ENCODE data around the gene ALDH3B1.

Gene ALDH3B1

DNA sequence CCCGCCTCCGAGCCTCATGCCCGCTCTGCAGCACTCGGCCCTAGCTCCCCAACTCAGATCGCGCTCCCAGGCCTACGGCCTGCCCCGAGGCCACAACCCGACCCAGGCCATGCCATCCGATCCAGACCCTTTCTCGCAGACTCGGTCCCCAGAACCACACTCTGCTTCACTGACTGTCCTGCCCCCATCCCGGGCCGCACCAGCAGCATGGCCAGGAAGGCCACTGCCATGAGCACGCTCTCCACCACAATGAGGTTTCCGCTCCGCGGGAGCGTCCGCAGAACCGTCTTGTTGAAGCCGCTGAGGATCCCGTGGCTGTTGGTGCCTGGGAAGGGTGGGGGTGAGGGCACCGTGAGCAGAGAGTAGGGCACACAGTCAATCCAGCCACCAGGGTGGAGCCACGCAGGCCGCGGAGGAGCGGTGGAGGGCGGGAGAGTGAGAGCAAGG is 12.6 kb upstream of the ALDH3B1 start:
- no peak; the same call in 2 of the 3 replicates for ATAC-seq
- TF ChIP-seq PPARA (CRISPR knock-in tag; IDR thresholded peaks at IDR 0.05; ENCODE audit: borderline replicate concordance): no peak
- no peak for TF ChIP-seq ZFP3 (CRISPR knock-in tag; IDR thresholded peaks at IDR 0.05)
- no peak for TF ChIP-seq ZNF8 (CRISPR knock-in tag; IDR thresholded peaks at IDR 0.05)
- no peak for TF ChIP-seq TOX (CRISPR knock-in tag; IDR thresholded peaks at IDR 0.05; ENCODE audit: borderline replicate concordance)
- TF ChIP-seq ESRRG (CRISPR knock-in tag; IDR thresholded peaks at IDR 0.05): no peak
- TF ChIP-seq, protein P1, sequence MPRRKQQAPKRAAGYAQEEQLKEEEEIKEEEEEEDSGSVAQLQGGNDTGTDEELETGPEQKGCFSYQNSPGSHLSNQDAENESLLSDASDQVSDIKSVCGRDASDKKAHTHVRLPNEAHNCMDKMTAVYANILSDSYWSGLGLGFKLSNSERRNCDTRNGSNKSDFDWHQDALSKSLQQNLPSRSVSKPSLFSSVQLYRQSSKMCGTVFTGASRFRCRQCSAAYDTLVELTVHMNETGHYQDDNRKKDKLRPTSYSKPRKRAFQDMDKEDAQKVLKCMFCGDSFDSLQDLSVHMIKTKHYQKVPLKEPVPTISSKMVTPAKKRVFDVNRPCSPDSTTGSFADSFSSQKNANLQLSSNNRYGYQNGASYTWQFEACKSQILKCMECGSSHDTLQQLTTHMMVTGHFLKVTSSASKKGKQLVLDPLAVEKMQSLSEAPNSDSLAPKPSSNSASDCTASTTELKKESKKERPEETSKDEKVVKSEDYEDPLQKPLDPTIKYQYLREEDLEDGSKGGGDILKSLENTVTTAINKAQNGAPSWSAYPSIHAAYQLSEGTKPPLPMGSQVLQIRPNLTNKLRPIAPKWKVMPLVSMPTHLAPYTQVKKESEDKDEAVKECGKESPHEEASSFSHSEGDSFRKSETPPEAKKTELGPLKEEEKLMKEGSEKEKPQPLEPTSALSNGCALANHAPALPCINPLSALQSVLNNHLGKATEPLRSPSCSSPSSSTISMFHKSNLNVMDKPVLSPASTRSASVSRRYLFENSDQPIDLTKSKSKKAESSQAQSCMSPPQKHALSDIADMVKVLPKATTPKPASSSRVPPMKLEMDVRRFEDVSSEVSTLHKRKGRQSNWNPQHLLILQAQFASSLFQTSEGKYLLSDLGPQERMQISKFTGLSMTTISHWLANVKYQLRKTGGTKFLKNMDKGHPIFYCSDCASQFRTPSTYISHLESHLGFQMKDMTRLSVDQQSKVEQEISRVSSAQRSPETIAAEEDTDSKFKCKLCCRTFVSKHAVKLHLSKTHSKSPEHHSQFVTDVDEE (CRISPR knock-in tag; IDR thresholded peaks at IDR 0.05): no peak
- no peak for TF ChIP-seq ZFP30 (CRISPR knock-in tag; IDR thresholded peaks at IDR 0.05)
- TF ChIP-seq ARNTL (CRISPR knock-in tag; IDR thresholded peaks at IDR 0.05; ENCODE audit: borderline replicate concordance, low read depth): no peak
- TF ChIP-seq ZNF70 (CRISPR knock-in tag; IDR thresholded peaks at IDR 0.05): no peak
- TF ChIP-seq, protein P2, sequence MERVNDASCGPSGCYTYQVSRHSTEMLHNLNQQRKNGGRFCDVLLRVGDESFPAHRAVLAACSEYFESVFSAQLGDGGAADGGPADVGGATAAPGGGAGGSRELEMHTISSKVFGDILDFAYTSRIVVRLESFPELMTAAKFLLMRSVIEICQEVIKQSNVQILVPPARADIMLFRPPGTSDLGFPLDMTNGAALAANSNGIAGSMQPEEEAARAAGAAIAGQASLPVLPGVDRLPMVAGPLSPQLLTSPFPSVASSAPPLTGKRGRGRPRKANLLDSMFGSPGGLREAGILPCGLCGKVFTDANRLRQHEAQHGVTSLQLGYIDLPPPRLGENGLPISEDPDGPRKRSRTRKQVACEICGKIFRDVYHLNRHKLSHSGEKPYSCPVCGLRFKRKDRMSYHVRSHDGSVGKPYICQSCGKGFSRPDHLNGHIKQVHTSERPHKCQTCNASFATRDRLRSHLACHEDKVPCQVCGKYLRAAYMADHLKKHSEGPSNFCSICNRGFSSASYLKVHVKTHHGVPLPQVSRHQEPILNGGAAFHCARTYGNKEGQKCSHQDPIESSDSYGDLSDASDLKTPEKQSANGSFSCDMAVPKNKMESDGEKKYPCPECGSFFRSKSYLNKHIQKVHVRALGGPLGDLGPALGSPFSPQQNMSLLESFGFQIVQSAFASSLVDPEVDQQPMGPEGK (CRISPR knock-in tag; IDR thresholded peaks at IDR 0.05; ENCODE audit: borderline replicate concordance): no peak
- TF ChIP-seq, protein P3, sequence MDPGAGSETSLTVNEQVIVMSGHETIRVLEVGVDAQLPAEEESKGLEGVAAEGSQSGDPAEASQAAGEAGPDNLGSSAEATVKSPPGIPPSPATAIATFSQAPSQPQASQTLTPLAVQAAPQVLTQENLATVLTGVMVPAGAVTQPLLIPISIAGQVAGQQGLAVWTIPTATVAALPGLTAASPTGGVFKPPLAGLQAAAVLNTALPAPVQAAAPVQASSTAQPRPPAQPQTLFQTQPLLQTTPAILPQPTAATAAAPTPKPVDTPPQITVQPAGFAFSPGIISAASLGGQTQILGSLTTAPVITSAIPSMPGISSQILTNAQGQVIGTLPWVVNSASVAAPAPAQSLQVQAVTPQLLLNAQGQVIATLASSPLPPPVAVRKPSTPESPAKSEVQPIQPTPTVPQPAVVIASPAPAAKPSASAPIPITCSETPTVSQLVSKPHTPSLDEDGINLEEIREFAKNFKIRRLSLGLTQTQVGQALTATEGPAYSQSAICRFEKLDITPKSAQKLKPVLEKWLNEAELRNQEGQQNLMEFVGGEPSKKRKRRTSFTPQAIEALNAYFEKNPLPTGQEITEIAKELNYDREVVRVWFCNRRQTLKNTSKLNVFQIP (CRISPR knock-in tag; IDR thresholded peaks at IDR 0.05; ENCODE audit: borderline replicate concordance, low read depth): no peak
- TF ChIP-seq GLIS3 (CRISPR knock-in tag; IDR thresholded peaks at IDR 0.05): no peak

DNA sequence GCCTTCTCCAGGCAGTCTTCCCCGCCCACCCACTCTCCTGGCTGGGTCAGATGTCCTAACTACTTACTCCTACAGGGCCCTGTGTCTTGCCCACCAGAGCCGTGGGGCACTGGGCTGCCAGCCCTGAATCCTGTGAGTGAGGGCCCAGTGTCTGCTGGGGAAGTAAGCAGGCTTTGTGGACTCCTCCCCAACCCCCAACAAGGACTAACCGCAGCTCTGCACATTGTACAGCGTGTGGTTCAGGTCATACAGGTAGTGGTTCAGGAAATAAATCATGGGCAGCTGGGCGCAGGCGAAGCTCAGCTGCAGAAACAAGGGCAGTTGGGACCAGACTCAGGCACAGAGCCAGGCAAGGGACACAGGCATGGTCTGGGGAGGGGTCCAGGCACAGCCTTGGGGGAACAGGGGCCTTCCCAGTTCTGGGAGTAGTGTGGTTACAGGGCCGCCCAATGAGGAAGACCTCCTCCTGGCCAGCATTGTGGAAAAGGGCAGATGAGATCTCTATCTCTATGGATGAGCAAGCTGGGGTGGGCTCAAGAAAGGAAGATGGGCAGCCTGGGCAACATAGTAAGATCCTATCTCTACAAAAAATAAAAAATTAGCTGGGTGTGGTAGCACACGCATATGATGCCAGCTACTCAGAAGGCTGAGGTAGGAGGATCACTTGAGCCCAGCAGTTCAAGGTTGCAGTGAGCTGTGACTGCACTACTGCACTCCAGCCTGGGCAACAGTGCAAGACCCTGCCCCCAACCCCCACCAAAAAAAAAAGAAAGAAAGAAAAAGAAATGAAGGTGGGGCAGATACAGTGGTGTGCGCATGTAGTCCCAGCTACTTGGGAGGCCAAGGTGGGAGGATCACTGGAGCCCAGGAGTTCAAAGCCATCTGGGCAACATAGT is 11.7 kb upstream of the ALDH3B1 start:
- ATAC-seq: no peak
- TF ChIP-seq TOX (CRISPR knock-in tag; IDR thresholded peaks at IDR 0.05; ENCODE audit: borderline replicate concordance) (no peak), ZNF70 (CRISPR knock-in tag; IDR thresholded peaks at IDR 0.05) (no peak), PPARA (CRISPR knock-in tag; IDR thresholded peaks at IDR 0.05; ENCODE audit: borderline replicate concordance) (no peak), BACH2 (CRISPR knock-in tag; IDR thresholded peaks at IDR 0.05; ENCODE audit: borderline replicate concordance) (no peak), SNAI2 (CRISPR knock-in tag; IDR thresholded peaks at IDR 0.05) (no peak), GLIS3 (CRISPR knock-in tag; IDR thresholded peaks at IDR 0.05) (no peak), ZNF8 (CRISPR knock-in tag; IDR thresholded peaks at IDR 0.05) (no peak), ARNTL (CRISPR knock-in tag; IDR thresholded peaks at IDR 0.05; ENCODE audit: borderline replicate concordance, low read depth) (no peak), TCF4 (CRISPR knock-in tag; IDR thresholded peaks at IDR 0.05; ENCODE audit: borderline replicate concordance) (no peak), ZNF565 (CRISPR knock-in tag; conservative IDR thresholded peaks at IDR 0.05; ENCODE audit: low read depth) (no peak), RARB (CRISPR knock-in tag; IDR thresholded peaks at IDR 0.05) (no peak), ZC3H10 (CRISPR knock-in tag; IDR thresholded peaks at IDR 0.05) (no peak), ZFP30 (CRISPR knock-in tag; IDR thresholded peaks at IDR 0.05) (no peak), ESRRG (CRISPR knock-in tag; IDR thresholded peaks at IDR 0.05) (no peak), OSR1 (CRISPR knock-in tag; IDR thresholded peaks at IDR 0.05) (no peak)
- TF ChIP-seq, protein P4, sequence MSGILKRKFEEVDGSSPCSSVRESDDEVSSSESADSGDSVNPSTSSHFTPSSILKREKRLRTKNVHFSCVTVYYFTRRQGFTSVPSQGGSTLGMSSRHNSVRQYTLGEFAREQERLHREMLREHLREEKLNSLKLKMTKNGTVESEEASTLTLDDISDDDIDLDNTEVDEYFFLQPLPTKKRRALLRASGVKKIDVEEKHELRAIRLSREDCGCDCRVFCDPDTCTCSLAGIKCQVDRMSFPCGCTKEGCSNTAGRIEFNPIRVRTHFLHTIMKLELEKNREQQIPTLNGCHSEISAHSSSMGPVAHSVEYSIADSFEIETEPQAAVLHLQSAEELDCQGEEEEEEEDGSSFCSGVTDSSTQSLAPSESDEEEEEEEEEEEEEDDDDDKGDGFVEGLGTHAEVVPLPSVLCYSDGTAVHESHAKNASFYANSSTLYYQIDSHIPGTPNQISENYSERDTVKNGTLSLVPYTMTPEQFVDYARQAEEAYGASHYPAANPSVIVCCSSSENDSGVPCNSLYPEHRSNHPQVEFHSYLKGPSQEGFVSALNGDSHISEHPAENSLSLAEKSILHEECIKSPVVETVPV (CRISPR knock-in tag; IDR thresholded peaks at IDR 0.05): no peak
- TF ChIP-seq, protein P2 (CRISPR knock-in tag; IDR thresholded peaks at IDR 0.05; ENCODE audit: borderline replicate concordance): no peak
- TF ChIP-seq, protein P3 (CRISPR knock-in tag; IDR thresholded peaks at IDR 0.05; ENCODE audit: borderline replicate concordance, low read depth): no peak
